Endothelial cell of umbilical vein (primary cell): ENCODE measurements around the gene CYP27A1. TPM values are rescaled to one million over a fixed set of nuclear protein-coding genes. Genes with fewer than 3 reads are reported as not detected.

ENCODE experiments used
- BruUV-seq: library from RNA; stranded (reverse); fragments of 400-500 nt; replicated peaks from 2 replicates; lab custom pipeline; 2021; lab: Mats Ljungman, UMichigan
- CTCF ChIA-PET: fragments of 300-600, 350-600 bp; sonication (Branson Sonifier 250); formaldehyde crosslinking; loops from one replicate; lab custom pipeline; 2021; ENCODE audit warnings: antibody characterized with exemption, inconsistent platforms; lab: Charles Lee
- POLR2A ChIA-PET: fragments of 300-600, 350-600 bp; sonication (Branson Sonifier 250); formaldehyde crosslinking; loops from one replicate; lab custom pipeline; 2021; ENCODE audit warnings: antibody characterized with exemption, inconsistent platforms; lab: Charles Lee
- DNase-seq: peaks from one replicate; pipeline ENCODE4 v3.0.0-alpha.2; 2011; ENCODE audit warnings: low read depth, low spot score
- FAIRE-seq: peaks from 2 replicates; lab custom pipeline; 2011; peaks lifted over from hg19 to GRCh38; lab: Jason Lieb, UNC
- H2AFZ ChIP-seq: 2 replicates; pipeline ENCODE4 v1.6.0; 2012; ENCODE audit warnings: low read depth, low read length, control low read depth, inconsistent platforms
- H3K27ac ChIP-seq: 2 replicates; pipeline ENCODE4 v1.5.1; 2011; ENCODE audit warnings: low read depth, mild to moderate bottlenecking, control low read depth, low read length, moderate library complexity; ENCODE audit not compliant: insufficient read depth
- H3K27me3 ChIP-seq, 2 experiments: 2 replicates each; pipeline versions ENCODE4 v1.6.0 to v1.6.1; 2011; ENCODE audit warnings: low read length in 2 of 2, mixed read lengths in 1 of 2; ENCODE audit not compliant: control insufficient read depth in 2 of 2, insufficient read depth in 2 of 2
- H3K36me3 ChIP-seq, 2 experiments: 2 replicates in 1 of 2; 3 replicates in 1 of 2; pipeline ENCODE4 v1.5.1; 2011; ENCODE audit warnings: low read length in 2 of 2, mild to moderate bottlenecking in 1 of 2, moderate library complexity in 1 of 2; ENCODE audit not compliant: control insufficient read depth in 2 of 2, insufficient read depth in 2 of 2; ENCODE audit errors: extremely low read depth in 1 of 2
- H3K4me1 ChIP-seq: 3 replicates; pipeline ENCODE4 v1.5.1; 2011; ENCODE audit warnings: mild to moderate bottlenecking, low read length; ENCODE audit not compliant: control insufficient read depth, insufficient read depth; ENCODE audit errors: extremely low read depth
- H3K4me2 ChIP-seq: 2 replicates; pipeline ENCODE4 v1.6.1; 2011; ENCODE audit warnings: low read length, control low read depth, mixed read lengths; ENCODE audit not compliant: insufficient read depth
- H3K4me3 ChIP-seq, 3 experiments: fragments of 200-600 bp in 1 of 3; sonication (generic), shearing (Covaris generic) in 1 of 3; replicated peaks in 1 of 3; 2 replicates each; pipeline ENCODE4 v1.5.1; 2011 to 2016; ENCODE audit warnings: control low read depth in 3 of 3, low read length in 3 of 3, mild to moderate bottlenecking in 2 of 3, inconsistent platforms in 1 of 3, low read depth in 1 of 3, moderate library complexity in 1 of 3; ENCODE audit not compliant: insufficient read depth in 1 of 3
- H3K79me2 ChIP-seq: 2 replicates; pipeline ENCODE4 v1.6.0; 2012; ENCODE audit warnings: low read length, inconsistent platforms; ENCODE audit not compliant: control insufficient read depth, insufficient read depth
- H3K9ac ChIP-seq: replicated peaks from 2 replicates; pipeline ENCODE3; 2011; ENCODE audit warnings: low read length, control low read depth; ENCODE audit not compliant: insufficient read depth; ENCODE audit errors: extremely low read depth
- H3K9me1 ChIP-seq: replicated peaks from 3 replicates; pipeline ENCODE4 v1.6.0; 2011; ENCODE audit warnings: mild to moderate bottlenecking, low read length; ENCODE audit not compliant: control insufficient read depth, insufficient read depth; ENCODE audit errors: extremely low read depth
- H3K9me3 ChIP-seq: replicated peaks from 2 replicates; pipeline ENCODE4 v1.5.1; 2012; ENCODE audit warnings: low read length, inconsistent platforms; ENCODE audit not compliant: control insufficient read depth, insufficient read depth
- H4K20me1 ChIP-seq: replicated peaks from 2 replicates; pipeline ENCODE3; 2011; ENCODE audit warnings: mild to moderate bottlenecking, low read length; ENCODE audit not compliant: control insufficient read depth, insufficient read depth; ENCODE audit errors: extremely low read depth
- EZH2 ChIP-seq: IDR thresholded peaks from 2 replicates; pipeline ENCODE4 v1.6.1; 2012; ENCODE audit warnings: borderline replicate concordance, low read depth, mild to moderate bottlenecking, moderate library complexity, low read length, inconsistent platforms; ENCODE audit not compliant: severe bottlenecking
- FOS ChIP-seq: IDR thresholded peaks from 2 replicates; pipeline ENCODE4 v1.6.1; 2011; ENCODE audit warnings: mild to moderate bottlenecking, low read length, moderate library complexity, borderline replicate concordance; ENCODE audit not compliant: insufficient read depth
- GATA2 ChIP-seq: IDR thresholded peaks from 2 replicates; pipeline ENCODE4 v1.7.0; 2011; ENCODE audit warnings: low read depth, mild to moderate bottlenecking, moderate library complexity, mixed read lengths, low read length; ENCODE audit not compliant: insufficient read length, insufficient read depth
- JUN ChIP-seq: IDR thresholded peaks from 2 replicates; pipeline ENCODE4 v1.6.1; 2011; ENCODE audit warnings: borderline replicate concordance, low read depth; ENCODE audit not compliant: insufficient read length, insufficient read depth
- MYC ChIP-seq: IDR thresholded peaks from one replicate; pipeline ENCODE4 v1.6.1; 2011; ENCODE audit warnings: mild to moderate bottlenecking, low read depth, low read length
- POLR2A ChIP-seq: IDR thresholded peaks from 2 replicates; pipeline ENCODE4 v1.6.1; 2012; ENCODE audit warnings: low read depth, mild to moderate bottlenecking, control low read depth, low read length
- POLR2AphosphoS5 ChIP-seq: IDR thresholded peaks from 2 replicates; pipeline ENCODE4 v1.6.1; 2012; ENCODE audit warnings: low read depth, mild to moderate bottlenecking, control low read depth, low read length, moderate library complexity; ENCODE audit not compliant: insufficient read depth
- dilution Hi-C: fragments of 300-500 bp; cut with MboI; formaldehyde crosslinking; loops from one replicate; pipeline ENCODE4 v1.15.0; 2019; ENCODE audit warnings: low sequenced_read_pairs; ENCODE audit not compliant: extremely low pct_ligation_motif_present
- intact Hi-C: fragments of 100-400 bp; cut with micrococcal nuclease; formaldehyde crosslinking; loops from one replicate; pipeline ENCODE4 v1.10.0; 2022
- polyA plus RNA-seq, 4 experiments: library from polyadenylated mRNA; depleted of rRNA in 3 of 4; stranded (reverse) in 3 of 4; unstranded in 1 of 4; fragments of >200 nt; gene quantifications; 2 replicates each; pipeline versions ENCODE4 v1.2.1 to v1.2.3, GENCODE V29; 2011 to 2012; ENCODE audit warnings: missing spikeins in 1 of 4
- total RNA-seq: library from RNA; stranded (reverse); gene quantifications from 2 replicates; pipeline ENCODE4 v1.2.3, GENCODE V29; 2021
- TF ChIP-seq, protein P1 (sequence below), 2 donors: IDR thresholded peaks; 1 replicate in 1 of 2; 2 replicates in 1 of 2; pipeline ENCODE4 v1.5.1; 2011; ENCODE audit warnings: low read length in 2 of 2, mild to moderate bottlenecking in 2 of 2, moderate library complexity in 2 of 2, control low read depth in 1 of 2, inconsistent platforms in 1 of 2, low read depth in 1 of 2; ENCODE audit not compliant: insufficient read depth in 1 of 2; ENCODE audit errors: extremely low read depth in 1 of 2
- TF ChIP-seq, protein P2 (sequence below): IDR thresholded peaks from 2 replicates; pipeline ENCODE4 v1.6.1; 2011; ENCODE audit not compliant: insufficient read depth, insufficient read length

CYP27A1 gene
- total and polyA plus RNA-seq, 2 donors (not counting 3 experiments of a cell fraction or from before 2014, with no cell fraction given): 15.1 to 34.9 TPM

DNA sequence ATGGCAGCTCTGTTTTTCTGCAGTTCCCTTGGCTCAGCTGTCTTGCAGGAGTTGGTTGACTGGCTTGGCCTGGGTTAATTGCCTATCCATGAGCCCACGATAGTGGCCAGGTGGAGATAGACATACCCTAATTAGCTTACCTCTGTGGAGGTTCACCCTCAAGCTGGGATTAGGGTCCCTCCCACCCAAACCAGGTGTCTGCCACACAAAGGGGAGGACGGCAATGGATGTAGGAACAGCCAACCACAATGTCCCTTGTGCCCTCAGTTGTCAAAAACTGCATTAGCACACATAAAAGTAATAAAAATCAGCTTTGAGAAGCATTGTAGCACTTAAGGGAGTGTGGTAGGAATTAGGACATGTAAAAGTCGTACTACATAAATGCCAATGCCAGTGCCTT lies 4.2 kb downstream of the CYP27A1 start:
- Histone ChIP-seq H3K36me3 (no peaks in the 10 kb centered on the region), H3K9me1 (no peaks in the 10 kb centered on the region), H3K4me2 (no peak overlapping the region), H4K20me1 (no peaks in the 10 kb centered on the region), H3K4me3 (no peak overlapping the region), H3K27ac (no peak overlapping the region), H3K9ac (no peak overlapping the region), H3K27me3 (peaks cover 0 to 2% of the 10 kb centered on the region in 2 experiments), H3K4me1 (peaks cover 5% of the 10 kb centered on the region), H3K79me2 (no peaks in the 10 kb centered on the region), H3K9me3 (no peaks in the 10 kb centered on the region), H2AFZ (no peak overlapping the region)
- intact Hi-C loops (no loop called here), dilution Hi-C loops (no loop called here)
- ChIA-PET POLR2A (no interaction called here), CTCF (interaction anchor here (1.1 kb wide), 1 partner anchor 61 kb away, joined by 4 read pairs; no protein-coding TSS in a partner anchor)
- no peak for TF ChIP-seq POLR2A
- TF ChIP-seq, protein P1, sequence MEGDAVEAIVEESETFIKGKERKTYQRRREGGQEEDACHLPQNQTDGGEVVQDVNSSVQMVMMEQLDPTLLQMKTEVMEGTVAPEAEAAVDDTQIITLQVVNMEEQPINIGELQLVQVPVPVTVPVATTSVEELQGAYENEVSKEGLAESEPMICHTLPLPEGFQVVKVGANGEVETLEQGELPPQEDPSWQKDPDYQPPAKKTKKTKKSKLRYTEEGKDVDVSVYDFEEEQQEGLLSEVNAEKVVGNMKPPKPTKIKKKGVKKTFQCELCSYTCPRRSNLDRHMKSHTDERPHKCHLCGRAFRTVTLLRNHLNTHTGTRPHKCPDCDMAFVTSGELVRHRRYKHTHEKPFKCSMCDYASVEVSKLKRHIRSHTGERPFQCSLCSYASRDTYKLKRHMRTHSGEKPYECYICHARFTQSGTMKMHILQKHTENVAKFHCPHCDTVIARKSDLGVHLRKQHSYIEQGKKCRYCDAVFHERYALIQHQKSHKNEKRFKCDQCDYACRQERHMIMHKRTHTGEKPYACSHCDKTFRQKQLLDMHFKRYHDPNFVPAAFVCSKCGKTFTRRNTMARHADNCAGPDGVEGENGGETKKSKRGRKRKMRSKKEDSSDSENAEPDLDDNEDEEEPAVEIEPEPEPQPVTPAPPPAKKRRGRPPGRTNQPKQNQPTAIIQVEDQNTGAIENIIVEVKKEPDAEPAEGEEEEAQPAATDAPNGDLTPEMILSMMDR (IDR thresholded peaks at IDR 0.05; ENCODE audit: extremely low read depth in 1 of 2, insufficient read depth in 1 of 2, low read depth in 1 of 2, low read length in 2 of 2): no peak
- TF ChIP-seq, protein P2, sequence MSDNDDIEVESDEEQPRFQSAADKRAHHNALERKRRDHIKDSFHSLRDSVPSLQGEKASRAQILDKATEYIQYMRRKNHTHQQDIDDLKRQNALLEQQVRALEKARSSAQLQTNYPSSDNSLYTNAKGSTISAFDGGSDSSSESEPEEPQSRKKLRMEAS: no peak
- no peak for TF ChIP-seq JUN
- TF ChIP-seq FOS: no peak
- no peak for TF ChIP-seq GATA2
- TF ChIP-seq EZH2: no peak
- no peak for TF ChIP-seq POLR2AphosphoS5
- TF ChIP-seq MYC: no peak
- DNase-seq (no peak), FAIRE-seq (no peak)
- no TSS peak for BruUV-seq
